Endothelial cell (in vitro differentiated cells): ENCODE measurements around the gene NDUFB7. TPM values are rescaled to one million over a fixed set of nuclear protein-coding genes. Genes with fewer than 3 reads are reported as not detected.
A peak's percentile ranks its signal among the peaks of the same experiment; 100 is the strongest.

ENCODE experiments used
- DNase-seq: peaks from one replicate; pipeline ENCODE4 v3.0.0; 2021; ENCODE audit warnings: low spot score
- H3K27ac Mint-ChIP-seq: one replicate; pipeline ENCODE4 v1.8.0; 2021; ENCODE audit warnings: mixed read lengths, inconsistent platforms; ENCODE audit not compliant: unreplicated experiment
- H3K27me3 Mint-ChIP-seq: one replicate; pipeline ENCODE4 v1.8.0; 2021; ENCODE audit warnings: mild to moderate bottlenecking, moderate library complexity, mixed read lengths, inconsistent platforms; ENCODE audit not compliant: unreplicated experiment
- H3K36me3 Mint-ChIP-seq: one replicate; pipeline ENCODE4 v1.8.0; 2021; ENCODE audit warnings: mild to moderate bottlenecking, low read depth, mixed read lengths, inconsistent platforms; ENCODE audit not compliant: unreplicated experiment
- H3K4me1 Mint-ChIP-seq: one replicate; pipeline ENCODE4 v1.8.0; 2021; ENCODE audit warnings: mild to moderate bottlenecking, mixed read lengths, inconsistent platforms; ENCODE audit not compliant: unreplicated experiment
- H3K4me3 Mint-ChIP-seq: one replicate; pipeline ENCODE4 v1.8.0; 2021; ENCODE audit warnings: mild to moderate bottlenecking, mixed read lengths, inconsistent platforms; ENCODE audit not compliant: unreplicated experiment
- H3K9me3 Mint-ChIP-seq: one replicate; pipeline ENCODE4 v1.8.0; 2021; ENCODE audit warnings: mixed read lengths, inconsistent platforms; ENCODE audit not compliant: unreplicated experiment
- CTCF ChIP-seq: fragments of 200-600 bp; sonication (generic); IDR thresholded peaks from one replicate; pipeline ENCODE4 v1.5.0; 2021; ENCODE audit warnings: antibody characterized with exemption; ENCODE audit not compliant: unreplicated experiment
- total RNA-seq: library from RNA; stranded (reverse); fragmentation: NEBNext Ultra II Directional; extraction: Animal tissue kit (Norgen Biotek cat#: 25700); gene quantifications from one replicate; pipeline ENCODE4 v1.2.1, GENCODE V29; 2021; ENCODE audit not compliant: unreplicated experiment

NDUFB7 gene
- total RNA-seq, 1 donor from 2014 or later, result 122 TPM

GRCh38 chr19:14561249-14561648, 10.6 kb downstream of the NDUFB7 start:
- peaks cover 11% of the 10 kb centered on the region for H3K4me1 Mint-ChIP-seq
- no peak overlapping the region for H3K27ac Mint-ChIP-seq
- no peak overlapping the region for H3K4me3 Mint-ChIP-seq
- peaks cover 3% of the 10 kb centered on the region for H3K27me3 Mint-ChIP-seq
- H3K9me3 Mint-ChIP-seq, result no peaks in the 10 kb centered on the region
- no peak for DNase-seq
- no peak for TF ChIP-seq CTCF
- no peaks in the 10 kb centered on the region for H3K36me3 Mint-ChIP-seq

DNA sequence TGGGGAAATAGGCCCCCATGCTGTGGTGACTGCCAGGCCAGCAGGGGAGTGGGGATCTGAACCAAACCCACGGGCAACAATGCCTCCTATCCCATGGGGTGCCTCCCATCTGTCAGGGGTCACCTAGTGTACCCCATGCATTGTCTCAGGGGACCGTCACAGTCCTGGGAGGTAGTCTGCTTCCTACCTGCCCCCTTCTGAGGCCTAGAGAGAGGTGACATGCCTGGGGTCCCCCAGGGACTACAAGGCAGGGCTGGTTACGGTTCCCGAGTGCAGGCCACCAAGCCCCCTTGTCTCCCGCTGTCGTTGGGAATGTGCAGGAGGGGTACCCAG, 11.1 kb downstream of the NDUFB7 start:
- no peaks in the 10 kb centered on the region for H3K36me3 Mint-ChIP-seq
- peaks cover 3% of the 10 kb centered on the region for H3K27me3 Mint-ChIP-seq
- H3K9me3 Mint-ChIP-seq, result no peaks in the 10 kb centered on the region
- H3K4me1 Mint-ChIP-seq, result peaks cover 11% of the 10 kb centered on the region
- no peak for DNase-seq
- TF ChIP-seq CTCF, result no peak
- peak overlapping the region; percentile 93 for H3K27ac Mint-ChIP-seq
- H3K4me3 Mint-ChIP-seq, result no peak overlapping the region

- no peaks in the 10 kb centered on the region for H3K9me3 Mint-ChIP-seq
- peak; percentile 27 for DNase-seq
- H3K27me3 Mint-ChIP-seq, result peaks cover 3% of the 10 kb centered on the region
- no peaks in the 10 kb centered on the region for H3K36me3 Mint-ChIP-seq
- H3K4me1 Mint-ChIP-seq, result peaks cover 11% of the 10 kb centered on the region
- TF ChIP-seq CTCF, result no peak
- H3K4me3 Mint-ChIP-seq, result no peak overlapping the region
- peak overlapping the region; percentile 93 for H3K27ac Mint-ChIP-seq
Measured at GRCh38 chr19:14559916-14560775, 11.7 kb downstream of the NDUFB7 start.

- Mint-ChIP-seq H3K27ac (no peak overlapping the region), H3K4me3 (no peak overlapping the region), H3K36me3 (no peaks in the 10 kb centered on the region), H3K27me3 (peaks cover 7% of the 10 kb centered on the region), H3K4me1 (peaks cover 11% of the 10 kb centered on the region), H3K9me3 (no peaks in the 10 kb centered on the region)
- no peak for TF ChIP-seq CTCF
- DNase-seq, result no peak
Measured at GRCh38 chr19:14558370-14559066, 13.3 kb downstream of the NDUFB7 start.

GRCh38 chr19:14556662-14557188, 15.1 kb downstream of the NDUFB7 start:
- H3K9me3 Mint-ChIP-seq, result no peaks in the 10 kb centered on the region
- H3K27ac Mint-ChIP-seq, result no peak overlapping the region
- no peaks in the 10 kb centered on the region for H3K36me3 Mint-ChIP-seq
- no peak overlapping the region for H3K4me3 Mint-ChIP-seq
- peak; percentile 85 for DNase-seq
- peaks cover 11% of the 10 kb centered on the region for H3K4me1 Mint-ChIP-seq
- peaks cover 7% of the 10 kb centered on the region for H3K27me3 Mint-ChIP-seq
- TF ChIP-seq CTCF, result peak; percentile 85
